Measurements from ENCODE around the gene SFPQ.
"Not testable (repeated sequence)": the region's sequence is repeated elsewhere in the genome, so short reads cannot be mapped to it uniquely, and the experiment has no call there.

The SFPQ gene

DNA sequence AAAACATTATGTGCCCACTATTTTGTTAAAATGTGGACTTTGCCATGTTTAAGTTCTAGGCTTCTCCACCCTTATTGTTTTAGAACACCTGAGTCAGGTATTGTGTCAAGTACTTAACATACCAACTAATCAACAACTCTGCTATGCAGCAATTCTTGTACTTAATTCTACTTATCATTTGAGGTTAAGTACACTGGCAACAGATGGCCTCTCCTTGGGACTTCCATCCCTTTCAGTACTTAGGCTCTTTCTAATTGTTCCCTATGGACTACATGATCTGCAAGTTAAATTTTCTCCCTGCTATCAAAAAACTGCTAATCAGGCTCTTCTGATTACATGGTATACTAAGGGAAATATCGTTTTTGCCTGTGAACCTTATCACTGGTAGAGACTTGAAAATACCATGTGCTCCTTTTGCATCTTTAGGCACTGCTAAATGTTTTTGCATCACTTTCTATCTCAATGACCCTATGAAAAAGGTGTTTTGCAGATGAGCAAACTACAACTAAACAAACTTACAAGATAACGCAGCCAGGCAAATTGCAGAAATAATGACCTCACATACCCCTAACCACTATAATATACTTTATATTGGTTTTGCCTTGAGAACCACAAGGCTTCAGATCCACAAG, 18.9 kb downstream of the SFPQ start:
- DNase-seq (ENCODE audit: low read depth): no peak
- no peak overlapping the region for H3K4me3 ChIP-seq (replicated peaks; ENCODE audit: low read depth, low read length)
- TF ChIP-seq, protein P1, sequence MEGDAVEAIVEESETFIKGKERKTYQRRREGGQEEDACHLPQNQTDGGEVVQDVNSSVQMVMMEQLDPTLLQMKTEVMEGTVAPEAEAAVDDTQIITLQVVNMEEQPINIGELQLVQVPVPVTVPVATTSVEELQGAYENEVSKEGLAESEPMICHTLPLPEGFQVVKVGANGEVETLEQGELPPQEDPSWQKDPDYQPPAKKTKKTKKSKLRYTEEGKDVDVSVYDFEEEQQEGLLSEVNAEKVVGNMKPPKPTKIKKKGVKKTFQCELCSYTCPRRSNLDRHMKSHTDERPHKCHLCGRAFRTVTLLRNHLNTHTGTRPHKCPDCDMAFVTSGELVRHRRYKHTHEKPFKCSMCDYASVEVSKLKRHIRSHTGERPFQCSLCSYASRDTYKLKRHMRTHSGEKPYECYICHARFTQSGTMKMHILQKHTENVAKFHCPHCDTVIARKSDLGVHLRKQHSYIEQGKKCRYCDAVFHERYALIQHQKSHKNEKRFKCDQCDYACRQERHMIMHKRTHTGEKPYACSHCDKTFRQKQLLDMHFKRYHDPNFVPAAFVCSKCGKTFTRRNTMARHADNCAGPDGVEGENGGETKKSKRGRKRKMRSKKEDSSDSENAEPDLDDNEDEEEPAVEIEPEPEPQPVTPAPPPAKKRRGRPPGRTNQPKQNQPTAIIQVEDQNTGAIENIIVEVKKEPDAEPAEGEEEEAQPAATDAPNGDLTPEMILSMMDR (IDR thresholded peaks at IDR 0.05; ENCODE audit: low read length, missing control alignments): no peak

DNA sequence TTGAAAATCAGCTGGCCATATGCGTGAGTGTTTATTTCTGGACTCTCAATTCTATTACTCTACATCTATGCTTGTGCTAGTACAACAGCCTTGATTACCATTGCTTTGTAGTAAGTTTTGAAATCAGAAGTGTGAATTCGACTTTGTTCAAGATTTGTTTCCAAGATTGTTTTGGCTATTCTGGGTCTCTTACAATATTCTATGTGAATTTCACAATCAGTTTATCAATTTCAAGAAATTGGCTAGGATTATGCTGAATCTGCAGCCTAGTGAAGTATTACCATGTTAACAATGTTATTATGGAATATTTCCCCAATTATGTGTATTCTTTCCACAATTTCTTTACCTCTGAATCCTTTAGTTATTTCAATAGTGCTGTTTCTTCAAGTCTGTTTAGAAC, 19.5 kb downstream of the SFPQ start:
- TF ChIP-seq, protein P1 (IDR thresholded peaks at IDR 0.05; ENCODE audit: low read length, missing control alignments): no peak
- no peak for DNase-seq (ENCODE audit: low read depth)
- no peak overlapping the region for H3K4me3 ChIP-seq (replicated peaks; ENCODE audit: low read depth, low read length)

DNA sequence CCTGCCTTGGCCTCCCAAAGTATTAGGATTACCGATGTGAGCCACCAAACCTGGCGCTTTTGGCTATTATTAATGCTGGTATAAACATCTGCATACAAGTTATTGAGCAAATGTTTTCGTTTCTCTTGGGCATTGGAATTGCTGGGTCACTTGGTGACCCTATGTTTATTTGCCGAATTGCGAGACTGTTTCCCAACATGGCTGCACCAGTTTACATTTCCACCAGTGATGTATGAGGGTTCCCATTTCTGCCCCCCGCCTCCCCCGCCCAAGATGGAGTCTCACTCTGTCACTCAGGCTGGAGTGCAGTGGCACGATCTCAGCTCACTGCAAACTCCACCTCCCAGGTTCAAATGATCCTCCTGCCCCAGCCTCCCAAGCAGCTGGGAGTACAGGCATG, 20.9 kb downstream of the SFPQ start:
- H3K4me3 ChIP-seq (replicated peaks; ENCODE audit: low read depth, low read length): no peak overlapping the region
- no peak for DNase-seq (ENCODE audit: low read depth)
- TF ChIP-seq, protein P1 (IDR thresholded peaks at IDR 0.05; ENCODE audit: low read length, missing control alignments): no peak

DNA sequence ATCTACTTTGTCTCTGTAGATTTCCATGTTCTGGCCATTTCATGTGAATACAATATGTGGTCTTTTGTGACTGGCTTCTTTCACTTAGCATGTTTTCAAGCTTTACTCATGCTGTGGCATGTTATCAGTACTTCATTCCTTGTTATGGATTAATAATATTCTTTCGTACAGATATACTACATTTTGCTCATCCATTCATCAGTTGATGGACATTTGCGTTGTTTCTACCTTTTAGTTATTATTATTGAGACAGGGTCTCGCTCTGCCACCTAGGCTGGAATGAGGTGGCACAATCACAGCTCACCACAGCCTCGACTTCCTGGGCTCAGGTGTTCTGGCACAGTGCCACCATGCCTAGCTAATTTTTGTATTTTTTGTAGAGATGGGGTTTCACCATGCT, 21.4 kb downstream of the SFPQ start:
- TF ChIP-seq, protein P1 (IDR thresholded peaks at IDR 0.05; ENCODE audit: low read length, missing control alignments): no peak
- DNase-seq (ENCODE audit: low read depth): no peak
- no peak overlapping the region for H3K4me3 ChIP-seq (replicated peaks; ENCODE audit: low read depth, low read length)

DNA sequence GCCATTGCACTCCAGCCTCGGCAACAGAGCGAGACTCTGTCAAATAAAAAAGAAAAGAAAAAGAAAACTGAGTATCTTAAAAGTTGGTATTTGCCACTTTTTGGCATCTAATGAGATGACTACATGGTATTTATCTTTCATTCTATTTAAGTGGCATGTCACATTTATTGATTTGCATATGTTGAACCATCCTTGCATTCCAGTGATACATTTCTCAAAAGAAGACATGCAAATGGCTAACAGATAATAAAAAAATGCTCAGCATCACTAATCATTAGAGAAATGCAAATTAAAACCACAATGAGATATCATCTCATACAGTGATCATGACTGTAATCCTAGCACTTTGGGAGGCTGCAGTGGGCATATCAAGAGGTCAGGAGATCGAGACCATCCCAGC, 28.1 kb downstream of the SFPQ start:
- DNase-seq (ENCODE audit: low read depth): no peak

DNA sequence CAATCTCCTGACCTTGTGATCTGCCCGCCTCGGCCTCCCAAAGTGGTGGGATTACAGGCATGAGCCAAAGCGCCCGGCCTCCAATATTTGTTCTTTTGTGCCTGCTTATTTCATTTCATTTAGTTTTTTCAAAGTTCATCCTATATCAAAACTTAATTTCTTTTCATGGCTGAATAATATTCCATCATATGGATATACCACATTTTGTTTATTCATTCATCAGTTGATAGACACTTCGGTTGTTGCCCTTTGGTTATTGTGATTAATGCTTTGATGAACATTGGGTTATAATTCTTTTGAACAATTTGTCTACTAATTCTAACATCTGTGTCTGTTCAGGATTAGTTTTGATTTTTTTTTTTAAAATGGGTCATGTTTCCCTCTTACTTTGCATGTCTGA, 41.7 kb downstream of the SFPQ start:
- H3K4me3 ChIP-seq (replicated peaks; ENCODE audit: low read depth, low read length): no peak overlapping the region
- TF ChIP-seq, protein P1 (IDR thresholded peaks at IDR 0.05; ENCODE audit: low read length, missing control alignments): no peak
- DNase-seq (ENCODE audit: low read depth): no peak

More for the DNA sequence above, 28.1 kb downstream of the SFPQ start:
- TF ChIP-seq, protein P1 (IDR thresholded peaks at IDR 0.05; ENCODE audit: low read length, missing control alignments): no peak
- H3K4me3 ChIP-seq (replicated peaks; ENCODE audit: low read depth, low read length): no peak overlapping the region

DNA sequence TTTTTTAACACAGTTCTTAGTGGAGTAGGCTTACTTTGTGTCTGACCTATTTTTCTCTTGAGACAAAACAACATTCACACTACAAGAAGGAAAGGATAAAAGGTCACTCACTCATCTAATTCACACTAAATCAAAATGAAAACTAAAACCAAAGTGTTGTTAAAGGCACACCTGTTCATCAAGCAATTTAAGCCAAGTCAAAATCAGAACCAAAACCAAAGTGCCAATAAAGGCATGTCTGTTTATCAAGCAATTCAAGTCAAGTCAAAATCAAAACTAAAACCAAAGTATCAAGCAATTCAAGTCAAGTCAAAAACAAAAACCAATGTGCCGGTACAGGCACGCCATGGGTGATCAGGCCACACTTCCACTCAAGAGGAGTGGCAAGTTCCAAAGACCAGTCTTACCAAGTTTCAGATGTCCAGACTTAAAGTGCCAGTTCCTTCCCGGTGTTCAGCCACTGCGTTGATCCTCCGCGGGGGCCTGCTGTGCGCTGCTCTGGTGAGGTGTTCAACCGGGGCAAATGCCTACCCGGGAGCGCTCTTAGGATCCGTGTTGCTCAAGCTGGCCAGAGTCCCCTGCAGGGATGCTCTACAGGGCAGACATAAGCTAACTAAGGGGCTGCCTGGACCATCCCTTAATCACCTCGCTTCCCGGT, 46.9 kb downstream of the SFPQ start:
- H3K4me3 ChIP-seq (replicated peaks; ENCODE audit: low read depth, low read length); DNase-seq (ENCODE audit: low read depth): not testable (repeated sequence)
